NCI-H2227 (cell line): Measurements from ENCODE around the gene PSMC5.
A peak's percentile ranks its signal among the peaks of the same experiment; 100 is the strongest.

Experiments used
- DNase-seq: peaks from one replicate; lab custom pipeline; 2025; ENCODE audit not compliant: unreplicated experiment; lab: John Stamatoyannopoulos, UW

PSMC5 gene

GRCh38 chr17:63820963-63821561 is 6.2 kb upstream of the PSMC5 start:
- no peak for DNase-seq

GRCh38 chr17:63821804-63822203 is 5.4 kb upstream of the PSMC5 start:
- no peak for DNase-seq

GRCh38 chr17:63822537-63822936 is 4.7 kb upstream of the PSMC5 start:
- DNase-seq, result no peak

- no peak for DNase-seq
Observed at GRCh38 chr17:63823659-63824331, 3.4 kb upstream of the PSMC5 start.

- DNase-seq, result no peak
Observed at GRCh38 chr17:63824362-63824761, 2.9 kb upstream of the PSMC5 start.

- DNase-seq, result peak; percentile 63
Observed at GRCh38 chr17:63826468-63827001, 696 bp upstream of the PSMC5 start.

GRCh38 chr17:63827801-63828221 is 580 bp downstream of the PSMC5 start:
- no peak for DNase-seq

- no peak for DNase-seq
Observed at GRCh38 chr17:63828936-63829335, 1.7 kb downstream of the PSMC5 start.

GRCh38 chr17:63830278-63830677 is 3.0 kb downstream of the PSMC5 start:
- no peak for DNase-seq

- no peak for DNase-seq
Observed at GRCh38 chr17:63830904-63831491, 3.8 kb downstream of the PSMC5 start.

- no peak for DNase-seq
Observed at GRCh38 chr17:63831505-63831904, 4.3 kb downstream of the PSMC5 start.

GRCh38 chr17:63832014-63832413 is 4.8 kb downstream of the PSMC5 start:
- DNase-seq, result no peak

- no peak for DNase-seq
Observed at GRCh38 chr17:63832455-63832854, 5.2 kb downstream of the PSMC5 start.

GRCh38 chr17:63833026-63833740 is 6.0 kb downstream of the PSMC5 start:
- DNase-seq, result no peak

GRCh38 chr17:63833741-63834373 is 6.6 kb downstream of the PSMC5 start:
- DNase-seq, result no peak

GRCh38 chr17:63834431-63835166 is 7.4 kb downstream of the PSMC5 start:
- DNase-seq, result peak; percentile 82

GRCh38 chr17:63835167-63835720 is 8.0 kb downstream of the PSMC5 start:
- no peak for DNase-seq

GRCh38 chr17:63836811-63837210 is 9.6 kb downstream of the PSMC5 start:
- DNase-seq, result no peak

GRCh38 chr17:63837480-63837879 is 10.2 kb downstream of the PSMC5 start:
- no peak for DNase-seq

GRCh38 chr17:63837962-63838600 is 10.8 kb downstream of the PSMC5 start:
- no peak for DNase-seq
